ENCODE data around the gene ADCY10. TPM values are rescaled to one million over a fixed set of nuclear protein-coding genes. Genes with fewer than 3 reads are reported as not detected.
"Not testable (repeated sequence)": the region's sequence is repeated elsewhere in the genome, so short reads cannot be mapped to it uniquely, and the experiment has no call there.

ADCY10 gene
- total RNA-seq, 2 experiments from 2014 or later, result not detected

- H3K27me3 Mint-ChIP-seq (ENCODE audit: low read depth), result no peaks in the 10 kb centered on the region
- H3K36me3 Mint-ChIP-seq (ENCODE audit: low read depth), result no peaks in the 10 kb centered on the region
- H3K27ac Mint-ChIP-seq, result no peak overlapping the region
- POLR2A ChIA-PET, result no interaction called here
- CTCF ChIA-PET, result interaction anchor here (1.0 kb wide), 1 partner anchor 23 kb away, joined by 3 read pairs; no protein-coding TSS in a partner anchor
- peaks cover 3% of the 10 kb centered on the region for H3K9me3 Mint-ChIP-seq (ENCODE audit: insufficient read depth)
- no peak overlapping the region for H3K4me3 Mint-ChIP-seq
- DNase-seq, result no peak
- ATAC-seq, result no peak
- no peaks in the 10 kb centered on the region for H3K4me1 Mint-ChIP-seq (ENCODE audit: low read depth)
Observed at GRCh38 chr1:167881069-167881468, 32.9 kb downstream of the ADCY10 start.

- Mint-ChIP-seq H3K36me3 (ENCODE audit: low read depth) (no peaks in the 10 kb centered on the region), H3K9me3 (ENCODE audit: insufficient read depth) (peaks cover 3% of the 10 kb centered on the region), H3K4me1 (ENCODE audit: low read depth) (no peaks in the 10 kb centered on the region), H3K27me3 (ENCODE audit: low read depth) (no peaks in the 10 kb centered on the region), H3K4me3 (no peak overlapping the region), H3K27ac (no peak overlapping the region)
- no peak for DNase-seq
- POLR2A ChIA-PET, result no interaction called here
- CTCF ChIA-PET, result no interaction called here
- ATAC-seq, result no peak
Observed at GRCh38 chr1:167880580-167881021, 33.3 kb downstream of the ADCY10 start.

- ChIA-PET POLR2A (no interaction called here), CTCF (no interaction called here)
- Mint-ChIP-seq H3K4me3 (no peak overlapping the region), H3K4me1 (ENCODE audit: low read depth) (no peaks in the 10 kb centered on the region), H3K36me3 (ENCODE audit: low read depth) (no peaks in the 10 kb centered on the region), H3K27ac (no peak overlapping the region), H3K27me3 (ENCODE audit: low read depth) (no peaks in the 10 kb centered on the region), H3K9me3 (ENCODE audit: insufficient read depth) (no peaks in the 10 kb centered on the region)
- no peak for ATAC-seq
- no peak for DNase-seq
Observed at GRCh38 chr1:167879508-167879907, 34.4 kb downstream of the ADCY10 start.

GRCh38 chr1:167878372-167879160 is 35.4 kb downstream of the ADCY10 start:
- H3K36me3 Mint-ChIP-seq (ENCODE audit: low read depth), result no peaks in the 10 kb centered on the region

GRCh38 chr1:167876597-167877175 is 37.2 kb downstream of the ADCY10 start:
- ChIA-PET POLR2A (no interaction called here), CTCF (no interaction called here)
- H3K27me3 Mint-ChIP-seq (ENCODE audit: low read depth), result no peaks in the 10 kb centered on the region
- H3K9me3 Mint-ChIP-seq (ENCODE audit: insufficient read depth), result no peaks in the 10 kb centered on the region
- H3K36me3 Mint-ChIP-seq (ENCODE audit: low read depth), result no peaks in the 10 kb centered on the region
- no peak for DNase-seq
- ATAC-seq, result no peak
- H3K27ac Mint-ChIP-seq, result no peak overlapping the region
- H3K4me1 Mint-ChIP-seq (ENCODE audit: low read depth), result no peaks in the 10 kb centered on the region
- H3K4me3 Mint-ChIP-seq, result no peak overlapping the region

More at GRCh38 chr1:167878372-167879160, 35.4 kb downstream of the ADCY10 start:
- Mint-ChIP-seq H3K4me3 (no peak overlapping the region), H3K4me1 (ENCODE audit: low read depth) (no peaks in the 10 kb centered on the region), H3K27ac (no peak overlapping the region), H3K27me3 (ENCODE audit: low read depth) (no peaks in the 10 kb centered on the region), H3K9me3 (ENCODE audit: insufficient read depth) (no peaks in the 10 kb centered on the region)
- ChIA-PET POLR2A (no interaction called here), CTCF (no interaction called here)
- no peak for DNase-seq
- ATAC-seq, result no peak

- ATAC-seq, result no peak
- no peaks in the 10 kb centered on the region for H3K27me3 Mint-ChIP-seq (ENCODE audit: low read depth)
- no peaks in the 10 kb centered on the region for H3K4me1 Mint-ChIP-seq (ENCODE audit: low read depth)
- no peak for DNase-seq
- H3K4me3 Mint-ChIP-seq, result no peak overlapping the region
- no peaks in the 10 kb centered on the region for H3K9me3 Mint-ChIP-seq (ENCODE audit: insufficient read depth)
- CTCF ChIA-PET, result interaction anchor here (1.0 kb wide), 1 partner anchor 211 kb away, joined by 4 read pairs; no protein-coding TSS in a partner anchor
- no peaks in the 10 kb centered on the region for H3K36me3 Mint-ChIP-seq (ENCODE audit: low read depth)
- POLR2A ChIA-PET, result no interaction called here
- H3K27ac Mint-ChIP-seq, result no peak overlapping the region
Observed at GRCh38 chr1:167871331-167871730, 42.6 kb downstream of the ADCY10 start.

- CTCF ChIA-PET; H3K36me3 Mint-ChIP-seq (ENCODE audit: low read depth); H3K4me1 Mint-ChIP-seq (ENCODE audit: low read depth); POLR2A ChIA-PET; H3K27me3 Mint-ChIP-seq (ENCODE audit: low read depth); H3K27ac Mint-ChIP-seq; ATAC-seq; DNase-seq; H3K9me3 Mint-ChIP-seq (ENCODE audit: insufficient read depth); H3K4me3 Mint-ChIP-seq: not testable (repeated sequence)
Observed at GRCh38 chr1:167869157-167870001, 44.6 kb downstream of the ADCY10 start.

GRCh38 chr1:167866739-167867414 is 47.1 kb downstream of the ADCY10 start:
- DNase-seq; H3K4me1 Mint-ChIP-seq (ENCODE audit: low read depth); H3K36me3 Mint-ChIP-seq (ENCODE audit: low read depth); H3K4me3 Mint-ChIP-seq; H3K27ac Mint-ChIP-seq; H3K27me3 Mint-ChIP-seq (ENCODE audit: low read depth); ATAC-seq; H3K9me3 Mint-ChIP-seq (ENCODE audit: insufficient read depth): not testable (repeated sequence)
- POLR2A ChIA-PET, result interaction anchor here (0.5 kb wide), 1 partner anchor 279 kb away, joined by 5 read pairs; no protein-coding TSS in a partner anchor
- CTCF ChIA-PET, result interaction anchor here (1.2 kb wide), 1 partner anchor 218 kb away, joined by 3 read pairs; no protein-coding TSS in a partner anchor

- H3K27me3 Mint-ChIP-seq (ENCODE audit: low read depth); DNase-seq; H3K4me3 Mint-ChIP-seq; H3K27ac Mint-ChIP-seq; POLR2A ChIA-PET; H3K4me1 Mint-ChIP-seq (ENCODE audit: low read depth); H3K36me3 Mint-ChIP-seq (ENCODE audit: low read depth); H3K9me3 Mint-ChIP-seq (ENCODE audit: insufficient read depth); ATAC-seq: not testable (repeated sequence)
- CTCF ChIA-PET, result interaction anchor here (1.2 kb wide), 1 partner anchor 219 kb away, joined by 3 read pairs; no protein-coding TSS in a partner anchor
Observed at GRCh38 chr1:167866326-167866725, 47.6 kb downstream of the ADCY10 start.

GRCh38 chr1:167865804-167866308 is 48.1 kb downstream of the ADCY10 start:
- H3K4me3 Mint-ChIP-seq; H3K9me3 Mint-ChIP-seq (ENCODE audit: insufficient read depth); H3K4me1 Mint-ChIP-seq (ENCODE audit: low read depth); H3K36me3 Mint-ChIP-seq (ENCODE audit: low read depth); ATAC-seq; DNase-seq; H3K27ac Mint-ChIP-seq; POLR2A ChIA-PET; H3K27me3 Mint-ChIP-seq (ENCODE audit: low read depth); CTCF ChIA-PET: not testable (repeated sequence)

- H3K27me3 Mint-ChIP-seq (ENCODE audit: low read depth); H3K4me3 Mint-ChIP-seq; DNase-seq; ATAC-seq; POLR2A ChIA-PET; H3K4me1 Mint-ChIP-seq (ENCODE audit: low read depth); CTCF ChIA-PET; H3K9me3 Mint-ChIP-seq (ENCODE audit: insufficient read depth); H3K36me3 Mint-ChIP-seq (ENCODE audit: low read depth); H3K27ac Mint-ChIP-seq: not testable (repeated sequence)
Observed at GRCh38 chr1:167865193-167865592, 48.7 kb downstream of the ADCY10 start.
